Activated T-cell treated with anti-CD3 and anti-CD28 coated beads, Interleukin-2, amount 50 U/mL, for 72 hours (primary cell): ENCODE results near the gene DEK. TPM values are rescaled to one million over a fixed set of nuclear protein-coding genes. Genes with fewer than 3 reads are reported as not detected.
"Not testable (repeated sequence)": the region's sequence is repeated elsewhere in the genome, so short reads cannot be mapped to it uniquely, and the experiment has no call there.

Experiments
- ATAC-seq, 2 donors: fragments of 150-1000 bp; cut with Tn5 transposase; replicated peaks in 1 of 2; 2 replicates each; pipeline ENCODE4 v1.10.0; 2021; ENCODE audit warnings: moderate library complexity in 2 of 2, mild to moderate bottlenecking in 1 of 2
- DNase-seq, 2 donors: peaks; one replicate each; pipeline ENCODE4 v3.0.0; 2021 to 2022; ENCODE audit warnings: mixed read lengths in 1 of 2
- H3K27ac Mint-ChIP-seq: one replicate; pipeline ENCODE4 v1.8.0; 2022; ENCODE audit warnings: mild to moderate bottlenecking, moderate library complexity, mixed read lengths
- H3K27me3 Mint-ChIP-seq: one replicate; pipeline ENCODE4 v1.8.0; 2022; ENCODE audit warnings: low read depth, mixed read lengths
- H3K36me3 Mint-ChIP-seq, 2 donors: one replicate each; pipeline ENCODE4 v1.8.0; 2022; ENCODE audit warnings: mixed read lengths in 2 of 2, mild to moderate bottlenecking in 1 of 2; ENCODE audit not compliant: insufficient read depth in 2 of 2
- H3K4me1 Mint-ChIP-seq: one replicate; pipeline ENCODE4 v1.8.0; 2022; ENCODE audit warnings: low read depth, mixed read lengths
- H3K4me3 Mint-ChIP-seq, 2 donors: one replicate each; pipeline ENCODE4 v1.8.0; 2022; ENCODE audit warnings: mild to moderate bottlenecking in 2 of 2, mixed read lengths in 2 of 2, moderate library complexity in 2 of 2
- H3K9me3 Mint-ChIP-seq, 2 donors: one replicate each; pipeline ENCODE4 v1.8.0; 2022; ENCODE audit warnings: mixed read lengths in 2 of 2
- total RNA-seq, 2 donors: library from RNA; stranded (reverse); gene quantifications; one replicate each; pipeline ENCODE4 v1.2.3, GENCODE V29; 2022

DEK gene
- total RNA-seq, 2 donors from 2014 or later: 175 to 204 TPM

DNA sequence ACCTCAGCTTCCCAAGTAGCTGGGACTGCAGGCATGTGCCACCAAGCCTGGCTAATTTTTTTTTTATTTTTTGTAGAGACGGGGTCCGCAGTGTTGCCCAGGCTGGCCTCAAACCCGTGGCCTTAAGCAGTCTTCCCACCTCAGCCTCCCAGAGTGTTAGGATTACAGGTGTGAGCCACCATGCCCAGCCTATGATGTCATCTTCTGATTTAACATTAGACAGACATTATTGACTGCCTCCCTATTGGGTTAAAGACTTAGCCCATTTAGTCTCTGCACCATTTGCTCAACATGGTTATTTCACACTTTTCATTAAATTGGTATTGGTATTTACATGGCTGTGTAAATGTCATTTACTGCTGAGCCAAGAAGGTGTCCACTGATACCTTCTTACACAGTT lies 46.1 kb downstream of the DEK start:
- Mint-ChIP-seq H3K36me3 (peaks cover 3 to 11% of the 10 kb centered on the region in 2 donors), H3K27me3 (no peaks in the 10 kb centered on the region), H3K9me3 (no peaks in the 10 kb centered on the region), H3K4me1 (peaks cover 13% of the 10 kb centered on the region), H3K4me3 (no peak overlapping the region), H3K27ac (no peak overlapping the region)
- DNase-seq (no peak), ATAC-seq (peak in 1 of 2 donors; percentile 9)

DNA sequence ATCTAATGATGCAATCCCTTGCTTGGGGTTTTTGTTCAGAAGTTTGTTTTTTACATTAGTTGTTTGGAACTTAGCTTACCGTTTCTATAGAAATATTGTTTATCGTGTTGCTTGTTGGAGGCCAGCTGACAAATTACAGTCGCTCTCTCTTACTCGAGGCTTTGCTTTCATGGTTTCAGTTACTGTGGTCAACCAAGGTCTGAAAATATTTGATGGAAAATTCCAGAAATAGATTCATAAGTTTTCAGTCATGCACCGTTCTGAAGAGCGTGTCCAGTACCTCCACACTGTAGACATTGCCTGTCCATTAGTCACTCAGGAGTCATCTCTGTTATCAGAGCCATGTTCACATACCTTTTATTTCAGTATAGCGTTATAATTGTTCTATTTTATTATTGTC lies 47.9 kb downstream of the DEK start:
- H3K36me3 Mint-ChIP-seq: peaks cover 3 to 9% of the 10 kb centered on the region in 2 donors
- no peak overlapping the region for H3K4me3 Mint-ChIP-seq
- peaks cover 23% of the 10 kb centered on the region for H3K4me1 Mint-ChIP-seq
- no peaks in the 10 kb centered on the region for H3K9me3 Mint-ChIP-seq
- ATAC-seq: no peak
- DNase-seq: no peak
- no peaks in the 10 kb centered on the region for H3K27me3 Mint-ChIP-seq
- H3K27ac Mint-ChIP-seq: no peak overlapping the region

- no peaks in the 10 kb centered on the region for H3K27me3 Mint-ChIP-seq
- no peak for DNase-seq
- H3K9me3 Mint-ChIP-seq: no peaks in the 10 kb centered on the region
- peaks cover 0 to 9% of the 10 kb centered on the region in 2 donors for H3K36me3 Mint-ChIP-seq
- no peak overlapping the region for H3K27ac Mint-ChIP-seq
- no peak overlapping the region for H3K4me3 Mint-ChIP-seq
- ATAC-seq: no peak
- H3K4me1 Mint-ChIP-seq: peaks cover 32% of the 10 kb centered on the region
Observed at GRCh38 chr6:18215436-18215835, 48.9 kb downstream of the DEK start.

- DNase-seq (no peak), ATAC-seq (peak in 1 of 2 donors; percentile 29)
- H3K9me3 Mint-ChIP-seq: no peaks in the 10 kb centered on the region
- peak overlapping the region; percentile 54 for H3K27ac Mint-ChIP-seq
- H3K36me3 Mint-ChIP-seq: peaks cover 0 to 9% of the 10 kb centered on the region in 2 donors
- H3K27me3 Mint-ChIP-seq: no peaks in the 10 kb centered on the region
- H3K4me3 Mint-ChIP-seq: peak overlapping the region; percentile 46 to 71
- H3K4me1 Mint-ChIP-seq: peaks cover 32% of the 10 kb centered on the region
Observed at GRCh38 chr6:18214003-18214402, 50.3 kb downstream of the DEK start.

GRCh38 chr6:18213439-18213838 lies 50.9 kb downstream of the DEK start:
- Mint-ChIP-seq H3K27ac (no peak overlapping the region), H3K36me3 (peaks cover 0 to 9% of the 10 kb centered on the region in 2 donors), H3K4me3 (peak overlapping the region; percentile 46 to 71), H3K4me1 (peaks cover 32% of the 10 kb centered on the region), H3K9me3 (no peaks in the 10 kb centered on the region), H3K27me3 (no peaks in the 10 kb centered on the region)
- DNase-seq: no peak
- ATAC-seq: peak in 1 of 2 donors; percentile 30

DNA sequence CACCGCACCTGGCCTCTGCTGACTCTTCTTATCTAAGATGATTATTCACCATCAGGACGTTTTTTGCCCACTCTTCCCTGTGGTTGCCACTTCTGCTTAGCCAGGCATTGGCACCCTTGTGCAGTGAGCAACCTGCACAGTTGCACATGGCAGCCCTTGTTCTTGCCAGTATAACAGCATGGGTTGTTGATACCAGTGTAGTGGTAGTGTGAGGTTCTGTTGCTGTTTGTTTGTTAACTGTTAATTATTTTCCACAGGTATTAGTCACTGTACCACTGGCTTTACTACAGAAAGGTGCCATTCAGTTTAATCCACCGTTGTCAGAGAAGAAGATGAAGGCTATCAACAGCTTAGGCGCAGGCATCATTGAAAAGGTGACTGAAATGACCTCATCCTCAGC lies 52.1 kb downstream of the DEK start:
- no peak for DNase-seq
- ATAC-seq: no peak
- Mint-ChIP-seq H3K36me3 (peaks cover 0 to 7% of the 10 kb centered on the region in 2 donors), H3K9me3 (no peaks in the 10 kb centered on the region), H3K4me1 (peaks cover 32% of the 10 kb centered on the region), H3K27ac (no peak overlapping the region), H3K27me3 (no peaks in the 10 kb centered on the region), H3K4me3 (no peak overlapping the region)

DNA sequence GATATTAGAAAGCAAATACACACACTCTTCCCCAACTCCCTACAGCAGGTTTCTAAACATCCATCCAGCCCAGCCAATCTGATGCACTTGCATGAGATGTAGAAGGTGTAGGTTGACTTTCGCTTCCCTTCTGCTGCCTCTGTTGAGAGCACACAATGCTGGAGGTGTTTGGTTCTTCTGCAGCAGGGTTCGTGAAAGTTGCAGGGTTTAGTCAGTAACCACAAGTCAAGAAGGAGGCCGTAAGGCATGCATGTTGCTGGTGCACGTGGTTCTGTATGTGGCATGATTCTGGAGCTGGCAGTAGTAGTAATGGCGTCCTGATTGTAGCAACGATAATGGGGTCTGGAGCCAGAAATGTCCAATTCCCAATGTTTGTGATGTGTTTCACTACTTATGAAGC lies 53.0 kb downstream of the DEK start:
- no peak overlapping the region for H3K27ac Mint-ChIP-seq

GRCh38 chr6:18210707-18211106 lies 53.6 kb downstream of the DEK start:
- H3K4me1 Mint-ChIP-seq: peaks cover 32% of the 10 kb centered on the region

More for the DNA sequence above, 53.0 kb downstream of the DEK start:
- DNase-seq (peak; percentile 50), ATAC-seq (peak; percentile 91 to 93)
- Mint-ChIP-seq H3K9me3 (no peaks in the 10 kb centered on the region), H3K4me3 (no peak overlapping the region), H3K4me1 (peaks cover 32% of the 10 kb centered on the region), H3K27me3 (no peaks in the 10 kb centered on the region), H3K36me3 (peaks cover 0 to 3% of the 10 kb centered on the region in 2 donors)

GRCh38 chr6:18209539-18210197 lies 54.7 kb downstream of the DEK start:
- Mint-ChIP-seq H3K27ac (no peak overlapping the region), H3K4me3 (no peak overlapping the region), H3K36me3 (peaks cover 0 to 1% of the 10 kb centered on the region in 2 donors), H3K9me3 (no peaks in the 10 kb centered on the region), H3K4me1 (peaks cover 32% of the 10 kb centered on the region), H3K27me3 (no peaks in the 10 kb centered on the region)
- ATAC-seq: no peak
- DNase-seq: no peak

More at GRCh38 chr6:18210707-18211106, 53.6 kb downstream of the DEK start:
- H3K9me3 Mint-ChIP-seq: no peaks in the 10 kb centered on the region
- ATAC-seq (no peak), DNase-seq (no peak)
- H3K4me3 Mint-ChIP-seq: no peak overlapping the region
- H3K36me3 Mint-ChIP-seq: peaks cover 0 to 1% of the 10 kb centered on the region in 2 donors
- H3K27me3 Mint-ChIP-seq: no peaks in the 10 kb centered on the region
- H3K27ac Mint-ChIP-seq: no peak overlapping the region

DNA sequence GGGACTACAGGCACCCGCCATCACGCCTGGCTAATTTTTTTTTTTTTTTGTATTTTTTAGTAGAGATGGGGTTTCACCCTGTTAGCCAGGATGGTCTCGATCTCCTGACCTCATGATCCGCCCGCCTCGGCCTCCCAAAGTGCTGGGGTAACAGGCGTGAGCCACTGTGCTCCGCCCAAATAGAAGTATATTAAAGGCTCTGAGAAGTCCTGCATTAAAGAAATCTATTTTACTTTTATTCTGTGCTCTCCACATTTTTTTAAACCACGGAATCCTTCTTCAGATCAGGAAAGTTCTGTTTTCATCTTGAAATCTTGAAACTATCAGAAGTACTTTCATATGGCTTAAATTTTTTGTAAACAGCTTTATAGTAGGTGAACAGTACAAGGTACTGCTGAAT lies 55.6 kb downstream of the DEK start:
- peaks cover 24% of the 10 kb centered on the region for H3K4me1 Mint-ChIP-seq
- not testable (repeated sequence) for H3K4me3 Mint-ChIP-seq, H3K27ac Mint-ChIP-seq, DNase-seq, H3K36me3 Mint-ChIP-seq, H3K9me3 Mint-ChIP-seq, H3K27me3 Mint-ChIP-seq, ATAC-seq

- Mint-ChIP-seq H3K9me3 (no peaks in the 10 kb centered on the region), H3K4me3 (no peak overlapping the region), H3K4me1 (peaks cover 18% of the 10 kb centered on the region), H3K27me3 (no peaks in the 10 kb centered on the region), H3K27ac (no peak overlapping the region), H3K36me3 (peaks cover 0 to 1% of the 10 kb centered on the region in 2 donors)
- no peak for ATAC-seq
- DNase-seq: no peak
Observed at GRCh38 chr6:18207949-18208348, 56.4 kb downstream of the DEK start.

DNA sequence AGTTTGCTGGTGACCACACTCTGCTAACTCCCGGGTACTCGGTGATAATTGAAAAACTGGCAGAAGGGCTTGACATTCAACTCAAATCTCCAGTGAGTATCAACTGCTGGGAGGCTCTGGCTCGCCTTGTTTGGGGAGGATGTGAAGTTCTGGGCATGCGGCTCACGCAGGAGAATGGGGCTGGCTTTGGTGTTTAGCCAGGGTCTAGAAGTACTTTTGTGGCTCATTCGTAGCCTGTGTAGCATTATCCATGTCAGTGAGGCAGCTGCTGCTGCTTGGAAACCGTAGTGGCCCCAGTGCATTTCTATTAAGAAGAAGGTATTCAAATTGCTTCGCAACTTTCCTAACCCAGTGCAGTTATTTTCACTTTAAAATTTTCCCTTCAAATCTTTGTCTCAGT lies 56.9 kb downstream of the DEK start:
- no peak for DNase-seq
- Mint-ChIP-seq H3K9me3 (no peaks in the 10 kb centered on the region), H3K4me3 (no peak overlapping the region), H3K4me1 (peaks cover 18% of the 10 kb centered on the region), H3K27me3 (no peaks in the 10 kb centered on the region), H3K27ac (no peak overlapping the region), H3K36me3 (peaks cover 0 to 3% of the 10 kb centered on the region in 2 donors)
- ATAC-seq: no peak

DNA sequence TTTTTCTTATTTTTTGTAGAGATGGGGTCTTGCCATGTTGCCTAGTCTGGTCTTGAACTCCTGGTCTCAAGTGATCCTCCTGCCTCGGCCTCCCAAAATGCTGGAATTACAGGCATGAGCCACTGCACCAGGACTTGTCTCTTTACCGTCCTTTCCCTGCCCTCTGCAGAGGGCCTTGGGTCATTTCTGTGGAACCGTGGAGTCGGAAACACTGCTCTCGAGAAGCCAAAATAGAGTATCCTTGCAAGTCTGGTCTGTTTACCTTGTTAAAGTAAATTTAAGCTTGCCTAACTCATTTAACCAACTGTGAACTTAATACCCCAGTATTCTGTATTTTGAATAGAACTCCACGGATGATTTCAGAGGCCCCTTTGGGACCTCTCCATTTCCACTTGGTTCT lies 57.7 kb downstream of the DEK start:
- H3K27me3 Mint-ChIP-seq: no peaks in the 10 kb centered on the region
- no peaks in the 10 kb centered on the region for H3K9me3 Mint-ChIP-seq
- H3K27ac Mint-ChIP-seq: no peak overlapping the region
- ATAC-seq (no peak), DNase-seq (no peak)
- H3K36me3 Mint-ChIP-seq: peaks cover 0 to 3% of the 10 kb centered on the region in 2 donors
- H3K4me1 Mint-ChIP-seq: peaks cover 10% of the 10 kb centered on the region
- no peak overlapping the region for H3K4me3 Mint-ChIP-seq

- Mint-ChIP-seq H3K27me3 (no peaks in the 10 kb centered on the region), H3K9me3 (no peaks in the 10 kb centered on the region), H3K4me1 (no peaks in the 10 kb centered on the region), H3K4me3 (no peak overlapping the region), H3K27ac (no peak overlapping the region), H3K36me3 (peaks cover 0 to 3% of the 10 kb centered on the region in 2 donors)
- DNase-seq (no peak), ATAC-seq (no peak)
Observed at GRCh38 chr6:18204691-18205090, 59.6 kb downstream of the DEK start.
